GM18517 (cell line): ENCODE data around the gene SEBOX.
A peak's percentile ranks its signal among the peaks of the same experiment; 100 is the strongest.

Experiments
- ATAC-seq: cut with Tn5 transposase; IDR thresholded peaks from one replicate; pipeline ENCODE4 v1.9.1; 2021; ENCODE audit warnings: mild to moderate bottlenecking, moderate library complexity; ENCODE audit not compliant: unreplicated experiment

The SEBOX gene

GRCh38 chr17:28394337-28395116, 29.5 kb upstream of the SEBOX start:
- ATAC-seq, result no peak

DNA sequence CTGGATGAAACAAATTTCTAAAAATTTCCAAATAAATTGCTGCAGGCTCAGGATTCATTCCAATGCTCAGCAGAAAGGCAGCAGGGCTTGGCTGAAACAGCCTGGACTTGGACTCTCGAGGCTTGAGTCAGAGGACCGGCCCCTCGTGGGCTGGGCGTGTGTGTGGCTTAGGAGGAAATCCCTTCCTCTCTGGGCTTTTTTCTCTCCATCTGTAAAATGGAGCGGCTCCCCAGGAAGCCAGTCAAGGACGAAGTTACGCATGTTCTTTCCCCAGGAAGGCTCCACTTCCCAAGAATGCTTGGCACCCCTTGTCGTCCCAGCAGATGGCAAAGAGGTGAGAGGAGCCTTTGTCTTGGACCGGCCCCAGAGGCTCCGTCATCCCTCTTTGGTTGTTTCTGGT, 27.5 kb upstream of the SEBOX start:
- ATAC-seq, result no peak

GRCh38 chr17:28391401-28391800, 26.4 kb upstream of the SEBOX start:
- ATAC-seq, result no peak

DNA sequence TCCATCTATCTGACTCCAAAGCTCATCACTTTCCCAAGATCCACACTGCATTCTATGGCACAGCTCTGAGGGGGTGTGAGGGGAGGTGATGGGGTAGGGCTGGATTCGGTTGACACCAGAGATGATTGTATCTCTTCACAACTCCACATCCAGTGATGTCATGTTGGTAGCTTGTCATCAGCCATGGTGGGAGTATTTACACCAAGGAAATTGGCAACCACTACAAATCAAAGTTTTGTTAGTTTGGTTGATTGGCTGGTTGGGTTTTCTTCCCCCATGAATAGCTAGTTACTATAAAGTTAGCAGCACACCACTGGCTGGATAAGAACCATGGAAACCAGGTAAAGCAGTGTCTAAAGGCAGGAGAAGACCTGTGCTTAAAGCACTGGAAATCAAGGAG, 26.0 kb upstream of the SEBOX start:
- no peak for ATAC-seq

GRCh38 chr17:28390563-28390962, 25.6 kb upstream of the SEBOX start:
- no peak for ATAC-seq

- ATAC-seq, result no peak
Observed at GRCh38 chr17:28390141-28390540, 25.1 kb upstream of the SEBOX start.

- ATAC-seq, result no peak
Observed at GRCh38 chr17:28388106-28388505, 23.1 kb upstream of the SEBOX start.

- ATAC-seq, result no peak
Observed at GRCh38 chr17:28386391-28386790, 21.4 kb upstream of the SEBOX start.

DNA sequence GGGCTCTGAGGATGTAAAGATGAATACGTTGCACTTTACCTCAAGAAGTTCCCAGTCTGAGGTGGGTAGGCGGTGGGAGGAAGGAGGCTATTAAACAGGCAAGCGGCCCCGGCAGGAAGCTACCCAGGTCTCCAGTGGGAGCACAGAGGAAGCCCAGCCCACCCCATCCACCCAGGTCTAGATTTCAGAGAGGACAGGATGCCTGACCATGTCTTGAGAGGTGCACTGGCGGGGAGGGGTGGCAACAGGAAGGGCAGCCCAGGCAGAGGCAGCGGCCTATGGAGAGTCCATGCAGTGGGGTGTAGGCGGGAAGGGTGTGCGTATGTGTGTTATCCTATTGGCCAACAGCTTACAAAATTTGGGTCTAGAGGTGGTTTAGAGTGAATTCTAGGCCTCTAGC, 20.4 kb upstream of the SEBOX start:
- no peak for ATAC-seq

DNA sequence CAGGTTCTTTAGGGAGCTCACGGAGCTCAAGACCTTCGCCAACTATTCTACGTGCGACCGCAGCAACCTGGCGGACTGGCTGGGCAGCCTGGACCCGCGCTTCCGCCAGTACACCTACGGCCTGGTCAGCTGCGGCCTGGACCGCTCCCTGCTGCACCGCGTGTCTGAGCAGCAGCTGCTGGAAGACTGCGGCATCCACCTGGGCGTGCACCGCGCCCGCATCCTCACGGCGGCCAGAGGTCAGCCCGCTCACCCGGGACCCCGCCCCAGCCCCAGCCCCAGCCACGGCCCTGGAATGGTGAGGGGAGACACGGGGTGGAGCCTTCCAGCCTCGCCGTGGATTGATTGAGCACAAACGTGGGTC, 20.0 kb upstream of the SEBOX start:
- no peak for ATAC-seq

DNA sequence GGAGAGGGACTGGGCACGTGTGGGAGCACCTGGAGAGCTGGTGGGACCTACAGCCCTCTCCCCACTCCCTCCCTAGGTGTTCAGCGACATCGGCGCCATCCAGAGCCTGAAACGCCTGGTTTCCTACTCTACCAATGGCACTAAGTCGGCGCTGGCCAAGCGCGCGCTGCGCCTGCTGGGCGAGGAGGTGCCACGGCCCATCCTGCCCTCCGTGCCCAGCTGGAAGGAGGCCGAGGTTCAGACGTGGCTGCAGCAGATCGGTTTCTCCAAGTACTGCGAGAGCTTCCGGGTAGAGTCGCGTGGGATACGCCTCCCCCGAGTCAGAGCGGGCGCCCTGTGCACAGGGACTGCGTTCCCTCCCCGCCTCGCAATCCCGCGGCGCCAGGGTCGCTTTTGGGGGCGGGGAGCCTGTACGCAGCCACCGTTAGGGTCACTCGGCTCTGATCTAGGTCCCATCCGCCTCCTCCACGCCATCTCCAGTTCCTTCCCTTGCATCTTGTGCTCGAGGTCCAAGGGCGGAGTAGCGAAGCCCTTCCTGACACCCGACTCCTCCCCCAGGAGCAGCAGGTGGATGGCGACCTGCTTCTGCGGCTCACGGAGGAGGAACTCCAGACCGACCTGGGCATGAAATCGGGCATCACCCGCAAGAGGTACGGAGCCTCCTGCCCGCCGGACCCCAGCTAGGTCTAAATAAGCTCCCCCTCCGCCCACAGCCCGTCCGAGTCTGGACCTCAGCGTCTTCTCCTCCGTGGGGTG, 19.5 kb upstream of the SEBOX start:
- no peak for ATAC-seq

DNA sequence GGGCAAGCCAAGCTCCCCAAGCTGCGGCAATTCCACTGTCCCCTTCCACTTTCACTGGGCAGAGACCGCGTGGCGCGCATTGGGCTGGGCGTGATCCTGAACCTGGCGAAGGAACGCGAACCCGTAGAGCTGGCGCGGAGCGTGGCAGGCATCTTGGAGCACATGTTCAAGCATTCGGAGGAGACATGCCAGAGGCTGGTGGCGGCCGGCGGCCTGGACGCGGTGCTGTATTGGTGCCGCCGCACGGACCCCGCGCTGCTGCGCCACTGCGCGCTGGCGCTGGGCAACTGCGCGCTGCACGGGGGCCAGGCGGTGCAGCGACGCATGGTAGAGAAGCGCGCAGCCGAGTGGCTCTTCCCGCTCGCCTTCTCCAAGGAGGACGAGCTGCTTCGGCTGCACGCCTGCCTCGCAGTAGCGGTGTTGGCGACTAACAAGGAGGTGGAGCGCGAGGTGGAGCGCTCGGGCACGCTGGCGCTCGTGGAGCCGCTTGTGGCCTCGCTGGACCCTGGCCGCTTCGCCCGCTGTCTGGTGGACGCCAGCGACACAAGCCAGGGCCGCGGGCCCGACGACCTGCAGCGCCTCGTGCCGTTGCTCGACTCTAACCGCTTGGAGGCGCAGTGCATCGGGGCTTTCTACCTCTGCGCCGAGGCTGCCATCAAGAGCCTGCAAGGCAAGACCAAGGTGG, 16.3 kb upstream of the SEBOX start:
- ATAC-seq, result no peak

- no peak for ATAC-seq
Observed at GRCh38 chr17:28379814-28380801, 15.1 kb upstream of the SEBOX start.

- no peak for ATAC-seq
Observed at GRCh38 chr17:28372945-28373274, 7.9 kb upstream of the SEBOX start.

DNA sequence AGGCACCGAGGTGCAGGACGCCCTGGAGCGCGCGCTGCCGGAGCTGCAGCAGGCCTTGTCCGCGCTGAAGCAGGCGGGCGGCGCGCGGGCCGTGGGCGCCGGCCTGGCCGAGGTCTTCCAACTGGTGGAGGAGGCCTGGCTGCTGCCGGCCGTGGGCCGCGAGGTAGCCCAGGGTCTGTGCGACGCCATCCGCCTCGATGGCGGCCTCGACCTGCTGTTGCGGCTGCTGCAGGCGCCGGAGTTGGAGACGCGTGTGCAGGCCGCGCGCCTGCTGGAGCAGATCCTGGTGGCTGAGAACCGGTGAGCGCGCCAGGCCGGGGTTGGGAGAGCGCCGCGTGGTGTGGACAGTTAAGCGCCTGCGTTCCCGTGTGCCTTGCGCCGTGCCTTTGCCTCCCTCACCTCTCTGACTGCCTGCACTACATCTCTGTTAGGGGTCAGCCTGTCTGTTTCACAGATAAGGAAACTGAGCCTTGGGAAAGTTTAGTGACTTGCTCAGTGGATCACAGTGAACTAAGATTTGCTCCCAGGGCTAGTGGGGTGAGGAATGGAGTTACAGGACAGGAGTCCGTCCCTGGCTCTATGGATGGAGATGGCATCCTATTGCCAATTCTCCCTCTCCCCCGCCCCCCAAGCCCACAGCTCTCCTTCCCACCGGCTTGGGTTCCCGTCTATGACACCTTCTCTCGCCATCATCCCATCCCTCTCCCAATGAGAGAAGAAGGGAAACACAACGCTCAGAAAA, 7.4 kb upstream of the SEBOX start:
- ATAC-seq, result peak; percentile 31

DNA sequence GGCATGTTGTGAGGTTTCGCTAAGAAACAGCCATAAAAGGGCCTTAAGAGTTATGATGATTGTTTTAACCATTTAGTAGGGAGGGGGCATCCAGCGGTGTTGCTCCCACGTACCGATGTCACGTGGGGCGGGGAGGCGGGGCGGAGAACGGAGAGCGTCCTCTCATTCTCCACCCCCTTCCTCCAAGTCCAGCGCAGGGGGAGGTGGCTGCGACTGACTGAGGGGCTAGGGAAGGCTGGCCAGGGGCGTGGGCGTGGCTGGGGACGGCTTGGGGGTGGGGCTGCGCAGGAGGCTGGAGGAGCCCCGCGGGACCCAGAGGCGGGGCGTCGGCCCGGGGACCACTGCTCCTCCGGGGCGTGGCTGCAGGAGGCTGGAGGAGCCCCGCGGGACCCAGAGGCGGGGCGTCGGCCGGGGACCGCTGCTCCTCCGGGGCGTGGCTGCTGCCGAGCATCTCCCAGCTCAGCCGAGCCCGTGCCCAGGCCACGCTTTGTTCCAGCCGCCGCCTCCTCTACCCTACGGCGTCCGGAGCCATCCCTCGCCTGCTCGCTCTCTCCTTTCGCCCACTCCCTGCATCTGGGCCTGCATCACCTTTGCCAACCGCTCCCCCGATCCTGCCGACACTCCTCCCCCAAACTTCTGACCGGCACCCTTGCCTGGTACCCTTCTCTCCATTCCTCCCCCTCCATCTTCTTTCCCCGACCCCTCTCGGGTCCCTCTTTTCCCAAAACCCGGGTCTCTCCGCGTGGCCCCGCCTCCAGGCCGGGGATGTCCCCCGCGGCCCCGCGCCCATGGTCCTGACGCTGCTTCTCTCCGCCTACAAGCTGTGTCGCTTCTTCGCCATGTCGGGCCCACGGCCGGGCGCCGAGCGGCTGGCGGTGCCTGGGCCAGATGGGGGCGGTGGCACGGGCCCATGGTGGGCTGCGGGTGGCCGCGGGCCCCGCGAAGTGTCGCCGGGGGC, 6.5 kb upstream of the SEBOX start, which contains the start of gene SARM1:
Gene SARM1, plus strand, starts transcription at position 450 of the 958 bp plus-strand sequence. Its CDS starts 339 bp downstream, at position 789.
- ATAC-seq, result peak; percentile 54

GRCh38 chr17:28370744-28371103, 5.7 kb upstream of the SEBOX start:
- ATAC-seq, result no peak

DNA sequence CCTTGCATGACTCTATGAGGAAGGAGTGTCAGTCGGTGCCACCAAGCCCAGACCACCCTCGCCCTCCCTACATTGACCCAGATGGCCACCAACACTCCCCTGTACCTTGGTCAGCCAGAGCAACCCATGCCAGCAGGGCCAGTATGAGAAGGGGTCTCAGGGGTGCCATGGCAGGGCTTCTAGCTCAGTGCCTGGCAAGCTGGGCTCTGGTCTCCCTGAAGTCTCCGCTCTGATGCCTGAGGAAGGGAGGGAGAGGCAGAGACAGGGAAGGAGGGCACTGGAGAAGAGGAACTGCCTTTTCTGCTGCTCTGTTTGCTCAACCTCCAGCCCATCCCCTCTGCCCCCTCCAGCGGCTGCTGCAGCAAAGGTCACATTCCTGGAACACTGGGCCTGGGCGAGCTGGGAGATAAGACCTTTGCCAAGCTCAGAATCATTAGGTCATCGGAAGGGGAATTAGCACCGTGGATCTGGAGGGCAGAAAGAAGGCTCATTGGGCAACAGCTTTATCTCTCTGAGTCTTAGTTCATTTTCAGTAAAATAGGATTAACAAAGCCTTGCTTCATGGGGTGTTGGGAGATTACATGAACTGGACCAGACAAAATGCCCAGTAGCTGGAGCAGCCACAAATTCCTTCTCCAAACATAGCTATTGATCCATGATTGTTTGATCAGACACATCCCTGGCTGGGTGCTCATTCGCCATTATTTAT, 5.2 kb upstream of the SEBOX start, which contains the start of gene VTN:
Gene VTN, minus strand, starts transcription at position 273 of the 709 bp plus-strand sequence. Its CDS starts 104 bp downstream, at position 169.
- ATAC-seq, result no peak
